Hematopoietic multipotent progenitor cell treated with erythropoietin and hydrocortisone succinate and interleukin-3 and kit ligand, for 15 days (in vitro differentiated cells): ENCODE data around the gene LHPP.

Experiments used
- DNase-seq: peaks from one replicate; pipeline ENCODE4 v3.0.0-alpha.2; 2015; ENCODE audit warnings: low spot score

The LHPP gene

GRCh38 chr10:124496620-124497019 is 35.0 kb downstream of the LHPP start:
- no peak for DNase-seq

GRCh38 chr10:124497196-124497881 is 35.7 kb downstream of the LHPP start:
- no peak for DNase-seq

- DNase-seq, result no peak
Measured at GRCh38 chr10:124498056-124498455, 36.4 kb downstream of the LHPP start.

GRCh38 chr10:124500757-124501156 is 39.1 kb downstream of the LHPP start:
- DNase-seq, result no peak

GRCh38 chr10:124504711-124505110 is 43.1 kb downstream of the LHPP start:
- no peak for DNase-seq

GRCh38 chr10:124505279-124505678 is 43.7 kb downstream of the LHPP start:
- DNase-seq, result no peak

- DNase-seq, result no peak
Measured at GRCh38 chr10:124508070-124508667, 46.5 kb downstream of the LHPP start.

DNA sequence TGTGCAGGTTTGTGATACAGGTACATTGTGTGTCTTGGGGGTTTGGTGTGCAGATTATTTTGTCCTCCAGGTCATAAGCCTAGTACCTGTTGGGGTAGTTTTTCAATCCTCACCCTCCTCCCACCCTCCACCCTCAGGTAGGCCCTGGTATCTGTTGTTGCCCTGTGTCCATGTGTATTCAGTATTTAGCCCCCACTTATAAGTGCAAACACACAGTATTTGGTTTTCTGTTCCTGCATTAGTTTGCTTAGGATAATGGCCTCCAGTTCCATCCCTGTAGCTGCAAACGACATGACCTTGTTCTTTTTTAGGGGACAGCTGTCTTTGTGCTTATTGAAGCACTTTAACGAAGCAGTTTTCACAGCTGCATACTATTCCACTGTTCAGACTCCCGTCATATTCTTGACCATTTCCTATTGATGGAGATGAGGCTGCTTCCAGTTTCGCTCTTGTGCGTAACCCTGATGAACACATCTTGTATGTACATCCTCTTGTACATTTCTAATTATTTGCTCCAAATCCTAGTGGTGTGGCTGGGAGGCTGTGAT is 47.4 kb downstream of the LHPP start:
- DNase-seq, result no peak

GRCh38 chr10:124509880-124510632 is 48.4 kb downstream of the LHPP start:
- DNase-seq, result no peak

DNA sequence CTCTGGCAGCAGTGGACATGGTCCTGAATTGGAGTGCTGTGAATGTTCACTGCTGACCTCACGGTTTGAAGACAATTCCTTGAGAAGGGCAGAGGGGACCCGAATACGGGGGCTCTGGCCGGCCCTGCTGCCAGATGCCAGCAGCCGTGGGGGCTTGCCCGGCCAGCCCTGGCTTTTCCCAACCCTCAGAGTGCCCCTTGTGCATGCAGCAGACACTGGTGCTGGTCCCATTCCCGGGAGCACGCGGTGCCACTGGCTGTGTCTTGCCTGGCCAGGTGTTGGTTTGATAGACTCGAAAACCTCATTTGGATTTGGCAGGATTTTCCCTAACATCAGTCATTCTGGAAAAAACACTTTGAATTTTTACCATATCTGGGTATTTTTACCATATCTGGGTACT is 49.1 kb downstream of the LHPP start:
- no peak for DNase-seq

- no peak for DNase-seq
Measured at GRCh38 chr10:124511205-124512039, 49.8 kb downstream of the LHPP start.

DNA sequence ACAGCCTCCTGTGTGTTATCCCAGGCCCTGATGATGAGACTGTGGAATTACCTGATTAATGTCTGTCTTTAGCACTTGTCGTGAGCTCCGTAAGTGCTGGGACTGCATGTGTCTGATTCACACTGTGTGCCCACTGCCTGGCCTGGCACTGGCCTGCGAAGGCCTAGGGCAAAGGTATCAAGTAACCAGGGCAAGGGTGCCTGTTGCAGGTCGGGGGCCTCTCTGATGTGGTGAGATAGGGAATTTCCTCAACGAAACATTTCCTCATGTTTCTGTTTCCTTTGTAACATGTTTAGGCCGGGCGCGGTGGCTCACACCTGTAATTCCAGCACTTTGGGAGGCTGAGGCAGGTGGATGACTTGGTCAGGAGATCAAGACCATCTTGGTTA is 50.4 kb downstream of the LHPP start:
- no peak for DNase-seq

DNA sequence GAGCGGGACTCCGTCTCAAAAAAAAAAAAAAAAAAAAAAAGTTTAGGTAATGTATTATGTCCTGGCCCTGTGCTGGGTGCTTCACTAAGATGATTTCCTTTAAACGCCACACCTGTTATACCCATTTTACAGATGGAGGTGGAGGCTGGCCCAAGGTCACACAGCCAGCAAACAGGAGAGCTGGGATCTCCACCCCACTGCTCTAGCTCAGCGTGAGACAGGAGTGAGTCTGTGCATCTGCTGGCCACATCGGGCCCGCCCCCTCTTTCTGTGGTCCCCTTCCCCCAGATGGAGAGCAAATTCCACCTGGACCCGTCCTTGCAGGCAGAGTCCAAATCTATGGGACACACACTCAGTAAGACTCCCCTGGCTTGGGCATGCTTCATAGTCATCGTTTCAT is 51.0 kb downstream of the LHPP start:
- DNase-seq, result no peak

DNA sequence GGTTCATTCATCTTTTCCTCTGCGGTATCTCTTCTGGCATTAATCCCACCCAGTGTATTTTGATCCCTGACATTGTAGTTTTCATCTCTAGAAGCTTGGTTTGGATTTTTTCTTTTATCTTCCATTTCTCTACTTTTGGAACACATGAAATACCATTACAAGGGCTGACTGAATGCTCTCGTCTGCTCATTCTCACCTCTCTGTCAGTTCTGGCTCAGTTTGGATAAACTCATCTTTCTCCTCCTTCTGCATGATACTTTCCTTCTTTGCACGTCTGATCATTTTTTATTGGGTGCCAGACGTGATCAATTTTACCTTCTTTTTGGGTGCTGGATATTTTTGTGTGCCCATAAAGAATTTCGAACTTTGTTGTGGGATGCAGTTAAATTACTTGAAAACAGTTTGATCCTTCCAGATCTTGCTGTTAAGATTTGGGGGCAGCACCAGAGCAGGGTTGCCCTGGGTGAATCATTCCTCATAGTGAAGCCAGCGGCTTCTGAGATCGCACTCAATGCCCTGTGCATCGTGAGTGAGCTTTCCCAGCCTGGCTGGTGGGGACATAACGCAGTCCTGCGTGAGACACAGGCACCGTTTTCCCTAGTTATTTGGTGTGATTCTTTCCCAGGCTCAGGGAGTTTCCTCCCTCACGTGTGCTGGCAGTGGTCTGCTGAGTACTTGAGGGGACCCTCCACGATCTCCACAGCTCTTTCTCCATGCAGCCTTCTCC is 53.8 kb downstream of the LHPP start:
- no peak for DNase-seq

DNA sequence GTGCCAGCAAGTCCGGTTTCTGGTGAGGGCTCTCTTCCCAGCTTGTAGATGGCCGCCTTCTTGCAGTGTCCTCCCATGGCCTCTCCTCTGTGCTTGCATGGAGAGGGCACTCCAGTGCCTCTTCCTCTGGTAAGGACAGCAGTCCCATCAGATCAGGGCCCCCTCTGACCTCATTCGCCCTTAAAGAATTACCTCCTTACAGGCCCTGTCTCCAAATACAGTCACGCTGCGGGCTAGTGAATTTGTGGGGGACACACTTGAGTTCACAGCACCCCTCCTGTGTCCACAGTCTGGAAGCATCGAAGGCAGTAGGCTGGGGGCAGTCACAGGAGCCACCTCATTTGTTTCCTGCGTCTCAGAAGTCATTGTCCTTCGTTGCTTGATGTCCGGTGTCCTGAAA is 54.6 kb downstream of the LHPP start:
- DNase-seq, result no peak

DNA sequence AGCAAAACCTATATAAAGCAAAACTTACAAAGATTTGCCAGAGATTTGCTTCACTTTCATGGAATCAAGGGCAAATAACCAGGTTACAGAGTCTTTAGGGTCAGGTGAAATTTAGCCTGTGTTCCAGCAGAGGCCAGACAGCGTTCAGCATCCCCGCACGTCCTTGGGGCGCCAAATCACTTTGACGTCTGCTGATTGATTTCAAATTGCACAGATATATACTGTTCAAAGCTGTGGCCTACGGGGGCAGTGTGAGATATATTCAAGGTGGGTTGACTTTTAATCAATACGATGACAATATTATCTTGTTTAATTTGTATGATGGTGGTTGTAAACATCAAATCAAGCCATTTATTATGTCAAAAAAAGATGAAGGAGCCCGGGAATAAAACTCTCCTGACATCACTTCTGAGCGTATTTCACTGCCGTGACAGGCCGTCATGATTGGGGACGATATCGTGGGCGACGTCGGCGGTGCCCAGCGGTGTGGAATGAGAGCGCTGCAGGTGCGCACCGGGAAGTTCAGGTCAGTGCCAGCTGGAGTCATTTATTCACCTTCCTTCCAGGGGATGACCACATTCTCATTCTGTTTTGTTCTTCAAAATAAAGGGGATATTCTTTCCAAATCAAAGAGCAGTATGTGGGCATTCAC is 55.2 kb downstream of the LHPP start:
- no peak for DNase-seq

DNA sequence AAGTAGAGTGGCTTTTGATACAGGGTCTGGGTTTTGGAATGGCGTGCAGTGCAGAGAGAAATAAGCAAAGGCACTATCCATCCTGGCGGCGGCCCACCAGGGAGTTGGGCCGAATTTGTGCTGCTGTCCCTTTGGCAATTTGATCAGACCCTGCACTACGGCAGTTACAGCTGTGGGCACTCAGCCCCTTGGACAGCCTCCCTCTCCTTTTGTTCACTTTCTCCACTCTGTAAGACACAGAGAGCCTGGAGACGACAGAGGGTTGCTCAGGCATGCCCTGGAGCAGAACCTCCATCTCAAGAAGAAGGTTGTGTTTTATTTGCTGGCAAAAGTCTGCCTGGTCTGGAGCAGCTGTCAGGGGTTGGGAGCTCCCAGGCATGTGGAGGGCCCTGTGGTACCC is 55.8 kb downstream of the LHPP start:
- no peak for DNase-seq

- no peak for DNase-seq
Measured at GRCh38 chr10:124517931-124518330, 56.3 kb downstream of the LHPP start.

DNA sequence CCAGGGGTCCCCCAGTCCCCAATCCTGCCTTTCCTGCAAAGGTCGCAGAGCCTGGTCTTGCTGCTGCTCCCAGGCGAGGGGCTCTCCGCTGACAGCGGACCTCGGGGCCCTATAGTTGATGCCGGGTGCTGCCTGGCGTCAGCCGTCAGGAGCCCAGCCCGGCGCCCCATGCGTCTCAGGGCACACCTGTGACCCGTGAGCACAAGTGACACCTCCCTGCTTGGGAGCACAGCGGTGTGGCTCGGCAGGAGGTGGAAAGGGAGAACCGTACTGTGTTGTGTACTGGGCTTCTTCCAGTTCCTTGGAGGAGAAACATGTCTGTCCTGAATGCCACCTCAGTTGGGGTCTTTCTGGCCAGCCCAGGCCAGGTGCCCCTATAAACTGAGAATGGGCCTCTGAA is 56.7 kb downstream of the LHPP start:
- no peak for DNase-seq

- DNase-seq, result no peak
Measured at GRCh38 chr10:124520558-124521428, 59.2 kb downstream of the LHPP start.
